ENCODE results near the gene STRBP.
"Not testable (repeated sequence)": the region's sequence is repeated elsewhere in the genome, so short reads cannot be mapped to it uniquely, and the experiment has no call there.

STRBP gene

DNA sequence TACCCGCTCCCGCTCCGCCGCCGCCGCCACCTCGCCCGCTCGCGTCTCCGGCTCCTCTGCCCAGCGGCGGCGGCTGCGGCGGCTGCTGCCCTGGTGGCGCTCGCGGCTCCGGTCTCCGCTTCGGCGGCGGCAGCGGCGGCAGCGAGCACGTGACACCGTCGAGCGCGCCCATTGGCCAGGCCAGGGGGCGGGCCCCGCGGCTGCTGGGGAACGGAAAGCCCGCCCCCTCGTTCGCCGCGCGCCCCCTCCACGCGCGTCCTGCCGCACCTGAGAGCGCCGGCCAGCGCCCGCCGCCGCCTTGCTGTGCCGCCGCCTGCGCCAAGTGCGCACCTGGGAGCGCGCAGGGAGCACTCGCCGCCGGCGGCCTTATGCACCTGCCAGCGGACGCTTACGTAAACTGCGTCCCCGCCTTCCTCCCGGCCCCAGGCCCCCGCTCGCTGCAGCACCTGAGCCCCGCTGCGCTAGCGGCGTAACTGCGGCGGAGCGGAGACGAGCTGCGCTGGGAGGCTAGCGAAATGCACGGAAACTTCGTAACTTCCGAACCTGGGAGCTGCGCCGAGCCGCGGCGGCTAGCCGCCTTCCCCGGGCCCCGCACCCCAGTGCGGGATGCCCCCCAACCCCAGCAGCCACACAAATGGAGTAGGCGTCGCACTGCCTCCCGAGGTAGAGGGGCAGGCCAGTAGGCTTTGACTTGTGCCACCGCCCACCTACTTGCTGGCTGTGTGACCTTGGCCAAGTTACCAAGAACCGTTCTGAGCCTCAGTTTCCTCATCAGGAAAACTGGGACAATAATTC, at the start of gene STRBP:
TSS of gene STRBP (minus strand) at position 122 of the 795 bp plus-strand sequence. CDS start 84,452 bp downstream, outside the sequence.
- peak; percentile 96 for DNase-seq (ENCODE audit: low read depth, low spot score)

DNA sequence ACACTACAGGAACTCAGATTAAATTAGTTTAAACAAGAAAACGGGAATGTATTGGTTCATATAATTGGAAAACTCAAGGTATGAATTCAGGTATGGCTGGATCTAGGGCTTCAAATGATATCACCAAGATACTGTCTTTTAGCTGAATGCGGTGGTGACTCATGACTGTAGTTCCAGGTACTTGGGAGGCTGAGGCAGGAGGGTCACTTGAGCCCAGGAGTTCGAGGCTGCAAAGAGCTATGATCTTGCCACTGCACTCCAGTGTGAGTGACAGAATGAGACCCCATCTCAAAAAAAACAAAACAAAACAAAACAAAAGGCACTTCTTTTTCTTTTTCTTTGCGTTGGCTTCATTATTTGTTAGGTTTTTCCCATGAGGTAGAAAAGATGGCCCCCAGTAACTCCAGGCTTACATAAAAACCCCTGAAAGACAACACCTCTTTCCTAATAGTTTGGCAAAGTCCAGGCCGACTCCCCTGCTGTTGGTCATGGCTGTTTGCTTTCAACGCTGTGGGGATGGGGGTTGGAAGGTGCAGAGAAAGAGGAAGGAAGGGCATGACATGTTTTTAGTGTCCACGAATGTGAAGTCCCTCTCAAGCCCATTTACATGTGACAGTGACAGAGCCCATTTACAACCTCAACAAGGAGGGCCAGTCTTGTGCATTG, 47.8 kb upstream of the STRBP start:
- DNase-seq (ENCODE audit: low read depth, low spot score): no peak

DNA sequence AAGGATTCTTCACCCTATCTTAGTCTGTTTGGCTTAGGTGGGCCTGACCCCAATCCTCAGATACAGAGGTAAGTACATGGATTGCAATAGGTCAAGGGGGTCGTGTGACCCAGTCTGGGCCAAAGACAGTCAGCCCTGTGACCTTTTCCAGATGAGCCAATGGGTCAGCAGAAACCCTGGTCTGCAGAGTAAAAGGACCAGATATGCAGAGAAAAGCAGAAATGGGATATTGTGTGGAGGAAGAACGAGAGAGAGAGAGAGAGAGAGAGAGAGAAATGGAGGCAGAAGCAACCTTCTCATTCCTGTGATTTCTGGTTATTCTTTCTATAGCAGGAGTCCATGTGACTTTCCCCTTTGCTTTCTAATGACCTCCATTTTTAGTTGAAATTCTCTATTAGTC, 47.2 kb upstream of the STRBP start:
- no peak for DNase-seq (ENCODE audit: low read depth, low spot score)

DNA sequence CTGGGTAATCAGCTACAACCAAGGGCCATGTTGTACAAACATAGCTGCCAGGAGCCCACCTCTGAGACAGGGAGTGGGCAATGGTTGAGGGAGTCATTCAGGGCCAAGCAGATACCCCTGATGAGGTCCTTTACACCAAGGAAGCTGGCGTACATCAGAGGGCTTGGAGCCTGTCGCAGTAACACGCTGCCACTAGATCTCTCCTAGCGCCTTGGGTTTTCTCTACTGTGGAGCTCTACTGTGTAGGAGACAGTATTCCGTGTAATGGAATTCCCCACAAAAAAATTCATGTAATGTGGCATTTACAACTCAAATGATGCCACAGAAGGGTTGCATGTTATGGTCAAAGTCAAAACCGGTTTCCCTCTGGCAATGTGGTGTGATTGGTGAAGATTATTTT, 46.2 kb upstream of the STRBP start:
- no peak for DNase-seq (ENCODE audit: low read depth, low spot score)

DNA sequence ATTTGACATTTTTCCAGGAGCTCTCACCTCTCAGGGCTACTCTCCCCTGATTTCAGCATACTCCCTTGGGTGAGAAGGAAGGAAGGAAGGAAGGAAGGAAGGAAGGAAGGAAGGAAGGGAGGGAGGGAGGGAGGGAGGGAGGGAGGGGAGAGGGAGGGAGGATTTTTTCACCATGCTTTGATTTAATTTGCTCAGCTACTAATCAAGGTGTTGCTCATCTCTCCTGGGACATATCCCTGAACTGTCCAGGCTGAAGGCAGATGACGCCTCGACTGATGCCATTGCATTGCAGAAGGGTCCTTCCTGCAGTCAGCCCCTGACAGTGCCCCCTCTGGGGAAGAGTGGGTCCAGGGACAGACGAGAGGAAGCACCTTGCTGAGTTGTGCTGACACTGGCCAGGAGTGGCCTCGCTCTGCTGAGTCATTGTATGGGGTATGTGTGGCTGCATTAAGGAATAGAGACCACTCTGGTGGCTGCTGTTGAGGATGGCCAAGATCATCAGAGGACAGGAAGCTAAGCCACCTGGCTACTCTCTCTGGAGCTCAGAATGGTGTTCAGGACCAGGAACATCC, 44.0 kb upstream of the STRBP start:
- no peak for DNase-seq (ENCODE audit: low read depth, low spot score)

DNA sequence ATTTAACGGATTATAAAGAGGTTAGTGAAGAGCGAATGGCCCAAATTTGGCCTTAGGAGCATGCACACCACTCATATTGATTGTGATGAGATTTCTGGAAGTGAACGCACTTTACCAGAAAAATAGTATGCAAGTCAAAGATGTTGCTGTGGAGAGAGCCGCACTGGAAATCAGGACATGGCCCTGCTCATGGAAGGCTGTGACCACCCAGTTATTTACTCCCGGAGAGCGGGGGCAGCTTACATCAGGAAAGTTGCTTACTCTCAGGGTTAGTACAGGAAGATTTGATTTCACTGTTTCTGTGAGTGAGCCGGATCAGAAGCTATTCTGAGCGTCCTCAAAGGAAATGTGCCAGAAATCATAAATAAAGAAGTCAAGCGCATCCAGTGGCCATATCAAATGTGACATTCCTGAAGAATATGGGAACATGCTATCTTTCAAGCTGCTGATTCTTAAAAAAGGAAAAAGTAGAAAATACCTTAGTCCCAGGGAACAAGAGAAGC, 42.9 kb upstream of the STRBP start:
- no peak for DNase-seq (ENCODE audit: low read depth, low spot score)

DNA sequence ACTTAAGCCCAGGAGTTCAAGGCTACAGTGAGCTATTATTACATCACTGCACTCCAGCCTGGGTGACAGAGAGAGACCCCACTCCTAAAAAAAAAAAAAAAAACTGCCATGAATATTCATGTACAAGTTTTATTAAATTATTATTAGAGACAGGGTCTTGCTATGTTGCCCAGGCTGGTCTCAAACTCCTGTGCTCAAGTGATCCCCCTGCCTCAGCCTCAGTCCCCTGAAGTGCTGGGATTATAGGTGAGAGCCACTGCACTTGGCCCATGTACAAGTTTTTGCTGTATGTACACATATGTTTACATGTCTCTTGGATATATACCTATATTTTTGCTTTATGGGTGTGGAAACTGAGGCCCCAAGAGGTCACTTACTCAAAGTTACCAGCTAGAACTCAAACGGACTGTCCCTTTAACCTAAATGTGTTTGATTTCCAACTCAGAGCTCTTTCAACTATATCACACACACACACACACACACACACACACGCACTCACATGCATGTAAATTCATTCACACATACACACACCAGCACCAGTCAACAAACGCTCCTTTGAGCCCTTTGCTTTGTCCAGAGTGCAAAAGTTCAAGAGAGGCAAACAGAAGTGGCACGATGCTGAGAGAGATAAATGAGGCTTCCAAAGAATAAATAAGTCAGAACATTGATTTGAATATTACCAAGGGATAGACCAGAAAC, 42.3 kb upstream of the STRBP start:
- no peak for DNase-seq (ENCODE audit: low read depth, low spot score)

DNA sequence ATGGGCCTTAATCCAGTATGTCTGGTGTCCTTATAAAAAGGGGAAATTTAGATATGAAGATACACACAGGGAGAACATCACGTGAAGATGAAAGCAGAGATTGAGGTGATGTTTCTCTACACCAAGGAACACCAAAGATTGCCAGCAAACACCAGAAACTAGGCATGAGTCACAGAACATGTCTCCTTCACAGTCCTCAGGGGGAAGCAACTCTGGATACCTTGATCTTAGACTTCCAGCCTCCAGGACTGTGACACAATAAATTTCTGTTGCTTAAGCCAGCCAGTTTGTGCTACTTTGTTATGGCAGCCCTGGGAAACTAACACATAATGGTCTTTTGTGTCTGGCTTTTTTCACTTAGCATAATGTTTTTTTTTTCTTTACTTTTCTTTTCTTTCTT, 41.2 kb upstream of the STRBP start:
- DNase-seq (ENCODE audit: low read depth, low spot score): no peak

DNA sequence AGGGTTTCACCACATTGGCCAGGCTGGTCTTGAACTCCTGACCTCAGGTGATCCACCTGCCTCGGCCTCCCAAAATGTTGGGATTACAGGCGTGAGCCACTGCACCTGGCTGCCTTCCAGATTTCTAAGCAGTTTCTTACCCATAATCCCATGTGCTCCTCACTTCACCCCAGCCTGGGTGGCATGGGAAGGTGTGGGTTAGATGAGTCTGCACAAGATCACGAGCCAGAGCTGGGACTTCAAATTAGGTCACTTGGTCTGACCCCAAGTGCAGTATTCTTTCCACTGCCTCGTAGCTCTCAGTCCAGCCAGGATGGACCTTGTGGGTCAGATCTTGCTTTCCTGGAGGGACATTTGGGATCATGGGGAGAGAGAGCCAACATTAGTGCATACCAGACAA, 37.5 kb upstream of the STRBP start:
- no peak for DNase-seq (ENCODE audit: low read depth, low spot score)

DNA sequence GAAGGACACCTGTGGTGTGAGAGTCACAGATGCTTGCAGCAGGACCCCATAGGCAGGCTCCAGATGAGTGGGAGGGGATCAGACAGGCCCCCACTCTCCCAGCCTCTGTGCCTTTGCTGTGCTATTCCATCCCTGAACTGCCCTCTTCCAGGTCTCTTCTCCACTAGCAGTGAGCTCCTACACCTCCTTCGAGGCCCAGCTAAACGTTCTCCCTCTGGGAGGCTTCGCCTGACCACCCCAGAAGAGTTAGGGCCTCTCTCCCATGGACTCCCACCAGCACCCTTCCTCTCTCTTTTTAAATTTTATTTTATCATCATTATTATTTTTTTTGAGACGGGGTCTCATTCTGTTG, 35.9 kb upstream of the STRBP start:
- DNase-seq (ENCODE audit: low read depth, low spot score): no peak

DNA sequence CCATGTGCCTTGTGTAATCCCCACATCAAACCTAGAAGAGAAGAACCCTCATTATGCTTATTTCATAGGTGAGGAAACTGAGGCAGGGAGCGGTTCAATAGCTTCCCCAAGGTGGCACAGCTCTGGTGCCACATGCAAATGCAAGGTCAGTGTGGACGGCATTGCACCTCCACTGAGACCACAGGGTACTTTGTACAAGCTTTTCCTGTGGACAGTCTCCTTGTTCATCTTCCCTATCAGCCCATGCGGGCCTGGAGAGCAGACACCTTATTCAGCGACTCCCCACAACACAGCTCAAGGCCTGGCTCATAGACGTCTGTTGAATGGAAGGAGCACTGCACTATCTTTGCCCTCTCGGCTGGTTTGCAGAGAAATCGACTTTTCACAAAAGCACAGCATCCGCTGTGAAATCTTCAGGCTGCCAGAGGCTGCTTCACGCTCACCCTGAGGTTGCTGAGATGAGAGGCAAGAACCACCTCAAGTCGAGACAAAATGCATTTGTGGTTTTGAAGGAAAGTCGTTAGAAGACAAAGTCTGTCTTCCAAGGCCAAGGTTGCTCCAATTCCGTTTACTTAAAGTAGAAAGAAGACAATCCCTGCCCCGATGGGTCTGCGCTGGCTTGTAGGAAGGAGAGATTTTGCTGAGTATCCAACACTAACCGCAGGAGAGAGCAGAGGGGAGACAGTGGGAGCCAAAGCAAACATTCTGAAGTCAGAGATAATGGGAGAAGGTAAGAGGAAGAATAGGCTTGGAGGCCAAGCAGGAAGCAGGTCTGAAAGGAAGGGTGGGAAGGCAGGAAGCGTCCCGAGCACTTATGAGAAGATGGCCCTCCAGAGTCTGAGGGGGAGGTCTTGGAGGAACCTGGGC, 34.2 kb upstream of the STRBP start:
- DNase-seq (ENCODE audit: low read depth, low spot score): no peak

DNA sequence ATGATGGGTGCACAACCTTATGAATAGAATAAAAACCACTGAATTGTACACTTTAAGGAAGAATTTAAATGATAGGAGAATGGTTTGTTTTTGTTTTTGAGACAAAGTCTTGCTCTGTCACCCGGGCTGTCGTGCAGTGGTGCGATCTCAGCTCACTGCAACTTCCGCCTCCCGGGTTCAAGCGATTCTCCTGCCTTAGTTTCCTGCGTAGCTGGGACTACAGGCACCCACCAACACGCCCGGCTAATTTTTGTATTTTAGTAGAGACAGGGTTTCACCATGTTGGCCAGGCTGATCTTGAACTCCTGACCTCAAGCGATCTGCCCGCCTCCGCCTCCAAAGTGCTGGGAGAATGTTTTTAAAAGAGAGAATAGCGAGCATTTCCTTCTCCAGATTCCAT, 33.5 kb upstream of the STRBP start:
- not testable (repeated sequence) for DNase-seq (ENCODE audit: low read depth, low spot score)

DNA sequence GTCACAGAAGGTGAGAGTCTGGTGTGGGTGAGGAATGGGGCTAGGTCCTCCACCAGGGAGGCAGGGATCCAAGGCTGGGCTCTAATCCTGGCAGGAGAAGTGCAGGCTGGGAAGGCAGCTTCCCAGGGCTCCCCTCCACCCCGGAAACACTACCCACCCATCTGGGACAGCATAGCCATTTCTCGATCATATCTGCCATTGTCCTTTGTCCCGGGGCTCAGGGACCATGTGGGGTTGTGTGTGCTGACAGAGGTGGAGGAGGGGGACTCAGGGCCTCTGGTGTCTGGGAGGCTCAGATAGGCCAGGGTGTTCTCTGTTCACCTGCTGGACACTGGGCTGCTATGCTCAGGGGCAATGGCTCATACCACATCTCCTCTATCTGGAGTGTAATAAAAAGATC, 32.2 kb upstream of the STRBP start:
- no peak for DNase-seq (ENCODE audit: low read depth, low spot score)

DNA sequence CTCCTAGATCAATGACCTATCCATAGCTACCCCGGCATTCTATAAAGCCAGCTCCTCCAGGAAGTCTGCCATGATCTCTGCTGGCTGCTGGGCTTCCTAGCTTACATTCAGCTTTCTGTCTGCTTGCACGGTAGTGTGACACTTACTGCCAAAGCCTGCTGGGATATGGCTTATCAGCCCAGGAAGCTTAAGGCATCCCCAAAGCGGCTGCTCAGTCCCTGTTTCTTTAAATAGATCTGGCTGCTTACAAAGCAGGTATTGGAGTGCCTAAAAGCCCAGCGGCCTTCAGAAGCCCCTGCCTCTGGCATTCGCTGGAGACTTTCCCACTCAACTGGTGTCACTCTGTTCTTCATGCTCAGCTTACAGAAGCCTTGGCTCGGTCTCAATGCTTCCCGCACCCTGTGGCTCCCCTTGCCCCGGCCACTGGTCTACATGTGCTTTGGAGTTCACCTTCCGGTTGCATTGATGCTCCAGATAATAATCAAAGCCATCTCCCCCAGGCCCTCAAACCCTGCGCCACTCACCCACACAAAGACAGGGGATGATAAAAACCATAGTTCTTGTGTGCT, 31.3 kb upstream of the STRBP start:
- DNase-seq (ENCODE audit: low read depth, low spot score): no peak

DNA sequence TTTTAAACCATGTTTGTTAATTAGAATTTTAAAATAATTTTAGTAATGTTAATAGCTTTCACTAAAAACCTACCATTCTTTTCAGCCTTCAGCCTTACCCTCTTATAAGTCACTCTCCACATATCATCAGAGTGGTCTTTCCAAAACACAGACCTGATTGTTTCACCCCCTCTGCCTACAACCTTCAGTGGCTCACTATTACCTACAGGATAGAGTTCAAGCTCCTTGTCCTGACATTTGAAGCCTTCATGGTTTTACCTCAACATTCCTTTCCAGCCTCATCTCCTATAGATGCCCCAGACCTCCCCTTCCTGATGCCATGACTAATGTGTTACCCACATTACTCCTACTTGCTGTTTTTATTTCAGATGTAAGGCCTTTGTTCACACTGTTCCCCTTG, 27.8 kb upstream of the STRBP start:
- no peak for DNase-seq (ENCODE audit: low read depth, low spot score)

DNA sequence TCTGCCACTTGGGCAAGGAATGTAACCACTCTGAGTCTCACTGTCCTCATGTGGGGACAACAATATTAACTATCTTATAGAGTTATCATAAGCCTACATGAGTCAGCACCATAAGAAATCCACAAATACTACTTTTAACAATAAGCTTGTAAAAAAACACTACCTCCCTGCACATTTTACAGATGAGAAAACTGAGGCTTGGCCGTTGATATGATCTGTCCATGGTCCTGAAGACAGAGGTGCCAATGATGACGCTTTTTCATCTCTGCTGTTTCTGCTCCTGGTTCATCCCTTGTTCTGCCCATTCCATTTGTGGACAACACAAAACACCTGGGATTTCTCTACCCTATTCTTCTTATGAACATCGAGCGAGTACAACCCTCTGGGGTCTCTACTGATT, 23.4 kb upstream of the STRBP start:
- no peak for DNase-seq (ENCODE audit: low read depth, low spot score)

DNA sequence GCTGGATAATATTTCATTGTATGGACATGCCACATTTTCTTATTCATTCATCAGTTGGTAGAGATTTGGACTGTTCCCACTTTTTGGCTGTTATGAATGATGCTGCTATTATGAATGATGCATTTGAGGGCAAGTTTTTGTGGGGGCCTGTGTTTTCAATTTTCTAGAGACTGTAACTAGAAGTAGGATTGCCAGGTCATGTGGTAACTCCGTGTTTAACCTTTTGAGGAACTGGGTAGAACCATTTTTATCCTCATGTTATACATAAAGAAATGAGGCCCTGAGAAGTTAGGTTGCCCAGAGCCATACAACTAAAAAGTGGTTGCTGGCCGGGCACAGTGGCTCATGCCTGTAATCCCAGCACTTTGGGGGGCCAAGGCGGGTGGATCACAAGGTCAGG, 22.4 kb upstream of the STRBP start:
- DNase-seq (ENCODE audit: low read depth, low spot score): no peak

DNA sequence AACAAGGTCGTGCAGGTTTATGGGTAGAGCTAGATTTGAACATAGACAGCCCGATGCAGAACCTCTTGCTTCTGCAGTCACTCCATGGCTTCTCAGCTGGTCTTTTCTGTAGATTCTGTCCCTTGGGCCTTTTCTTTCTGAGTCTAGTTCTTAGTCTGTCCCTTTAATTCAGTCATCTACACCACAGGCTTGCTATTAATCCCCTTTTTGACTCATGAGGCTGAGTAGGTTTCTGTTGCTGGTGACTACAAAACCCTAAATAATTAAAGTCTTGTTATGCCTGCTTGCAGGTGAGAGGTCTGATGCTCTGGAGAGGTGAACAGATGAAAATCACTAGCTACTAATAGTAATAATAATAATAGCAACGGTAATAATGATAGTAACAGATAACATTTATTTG, 19.3 kb upstream of the STRBP start:
- no peak for DNase-seq (ENCODE audit: low read depth, low spot score)

DNA sequence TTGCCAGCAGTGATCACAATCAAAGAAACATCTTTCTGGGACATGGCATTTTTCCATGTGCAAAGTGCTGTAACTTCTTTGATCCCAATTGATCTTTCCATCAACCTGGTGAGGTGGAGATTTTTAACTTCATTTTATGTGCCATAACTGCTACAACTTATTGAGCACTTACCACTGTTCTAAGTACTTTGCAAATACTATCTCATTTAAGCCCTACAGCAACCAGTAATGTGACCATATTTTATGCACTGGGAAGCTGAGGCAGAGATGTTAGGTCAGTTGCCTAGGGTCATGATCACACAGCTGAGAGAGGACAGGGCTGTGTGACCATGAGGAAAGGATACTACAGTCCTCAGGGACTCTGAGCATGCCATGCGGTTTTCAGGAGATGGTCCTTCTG, 17.9 kb upstream of the STRBP start:
- no peak for DNase-seq (ENCODE audit: low read depth, low spot score)

DNA sequence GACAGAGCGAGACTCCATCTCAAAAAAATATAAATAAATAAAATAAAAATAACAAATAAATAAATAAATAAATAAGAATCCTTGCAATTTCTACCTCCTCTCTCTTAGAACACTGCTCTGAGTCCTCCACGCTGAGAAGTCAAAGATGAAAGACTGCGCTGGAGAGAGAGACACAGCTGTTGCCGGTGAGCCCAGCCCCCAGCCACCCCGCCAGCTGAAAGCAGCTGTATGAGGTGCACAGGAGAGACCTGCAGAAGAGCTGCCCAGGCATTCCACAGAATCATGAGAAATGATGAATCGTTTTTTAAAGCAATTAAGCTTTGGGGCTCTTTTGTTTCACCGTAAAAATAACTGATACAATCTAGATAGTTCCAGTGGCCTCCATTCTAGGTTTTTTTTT, 16.3 kb upstream of the STRBP start:
- no peak for DNase-seq (ENCODE audit: low read depth, low spot score)

DNA sequence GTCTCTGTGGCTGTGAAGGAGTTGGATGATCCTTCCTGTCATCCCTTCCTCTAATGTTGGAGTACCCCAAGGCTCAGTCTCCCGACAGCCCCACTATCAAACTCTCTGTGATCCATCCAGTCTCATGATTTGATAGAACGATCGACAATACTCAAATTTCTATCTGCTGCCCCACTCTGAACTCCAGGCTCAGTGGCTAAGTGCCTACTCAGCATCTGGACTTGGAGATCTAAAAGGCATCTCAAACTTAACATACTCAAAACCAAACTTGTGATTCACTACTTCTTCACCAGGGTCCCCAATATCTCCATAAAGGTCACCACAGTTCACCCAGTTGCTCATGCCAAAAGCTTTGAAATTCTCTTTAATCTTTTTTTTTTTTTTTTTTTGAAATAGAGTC, 15.1 kb upstream of the STRBP start:
- no peak for DNase-seq (ENCODE audit: low read depth, low spot score)

All from astrocyte of the hippocampus (primary cell).